NCI-H2227 (cell line): ENCODE data around the gene CTNNBL1.
"Not testable (repeated sequence)": the region's sequence is repeated elsewhere in the genome, so short reads cannot be mapped to it uniquely, and the experiment has no call there.

Experiments
- DNase-seq: peaks from one replicate; lab custom pipeline; 2025; ENCODE audit not compliant: unreplicated experiment; lab: John Stamatoyannopoulos, UW

Gene CTNNBL1

GRCh38 chr20:37848706-37849105, 154.9 kb downstream of the CTNNBL1 start:
- DNase-seq = no peak

- DNase-seq = no peak
These were observed 155.3 kb downstream of the CTNNBL1 start for GRCh38 chr20:37849156-37849555.

GRCh38 chr20:37849566-37849965, 155.7 kb downstream of the CTNNBL1 start:
- DNase-seq = no peak

GRCh38 chr20:37850036-37850592, 156.3 kb downstream of the CTNNBL1 start:
- DNase-seq = no peak

- DNase-seq = no peak
These were observed 157.0 kb downstream of the CTNNBL1 start for GRCh38 chr20:37850724-37851355.

GRCh38 chr20:37852666-37853065, 158.8 kb downstream of the CTNNBL1 start:
- no peak for DNase-seq

- DNase-seq = no peak
These were observed 160.1 kb downstream of the CTNNBL1 start for GRCh38 chr20:37853823-37854375.

- not testable (repeated sequence) for DNase-seq
These were observed 162.2 kb downstream of the CTNNBL1 start for GRCh38 chr20:37856034-37856433.

- no peak for DNase-seq
These were observed 163.3 kb downstream of the CTNNBL1 start for GRCh38 chr20:37856932-37857660.

- DNase-seq = no peak
These were observed 165.8 kb downstream of the CTNNBL1 start for GRCh38 chr20:37859406-37860171.

- DNase-seq = no peak
These were observed 169.5 kb downstream of the CTNNBL1 start for GRCh38 chr20:37863289-37863688.

GRCh38 chr20:37864298-37864697, 170.5 kb downstream of the CTNNBL1 start:
- no peak for DNase-seq

GRCh38 chr20:37866051-37866450, 172.2 kb downstream of the CTNNBL1 start:
- no peak for DNase-seq

- no peak for DNase-seq
These were observed 173.7 kb downstream of the CTNNBL1 start for GRCh38 chr20:37867289-37868195.

- DNase-seq = no peak
These were observed 175.1 kb downstream of the CTNNBL1 start for GRCh38 chr20:37868851-37869333.

GRCh38 chr20:37869334-37869861, 175.6 kb downstream of the CTNNBL1 start:
- DNase-seq = no peak

- DNase-seq = no peak
These were observed 176.5 kb downstream of the CTNNBL1 start for GRCh38 chr20:37870294-37870693.

GRCh38 chr20:37871751-37872150, 177.9 kb downstream of the CTNNBL1 start:
- no peak for DNase-seq

GRCh38 chr20:37872161-37872560, 178.3 kb downstream of the CTNNBL1 start:
- DNase-seq = no peak

GRCh38 chr20:37873884-37874283, 180.1 kb downstream of the CTNNBL1 start:
- DNase-seq = no peak
